ENCODE data around the gene CCDC33. TPM values are rescaled to one million over a fixed set of nuclear protein-coding genes. Genes with fewer than 3 reads are reported as not detected.

Gene CCDC33
- total RNA-seq, 1 experiment from 2014 or later: 10.6 TPM

DNA sequence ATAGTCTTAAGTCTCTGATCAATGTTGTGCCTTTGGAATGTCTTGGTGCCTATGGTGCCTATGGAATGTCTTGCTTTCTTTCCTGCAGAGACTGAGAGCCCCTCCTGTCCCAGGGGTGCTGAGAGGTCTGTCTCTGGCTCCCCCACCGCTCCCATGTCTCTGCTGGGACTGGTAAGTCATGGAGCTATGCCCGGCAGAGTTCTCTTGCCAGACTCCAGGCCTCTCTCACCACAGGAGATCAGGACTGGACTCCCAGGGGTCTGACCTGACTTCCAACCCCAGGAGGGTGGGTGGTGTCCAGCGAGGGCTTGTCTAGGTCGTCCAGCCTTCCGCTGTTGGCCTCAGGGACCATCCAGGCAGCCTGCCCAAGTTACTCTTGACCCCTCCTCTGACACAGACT lies 145.4 kb downstream of the CCDC33 start (continued):
- TF ChIP-seq ATF3 (CRISPR knock-in tag; conservative IDR thresholded peaks at IDR 0.05) (no peak), ATF2 (CRISPR knock-in tag; IDR thresholded peaks at IDR 0.05; ENCODE audit: borderline replicate concordance, low read depth) (no peak), GABPB1 (CRISPR knock-in tag; IDR thresholded peaks at IDR 0.05) (no peak), ZNF219 (CRISPR knock-in tag; IDR thresholded peaks at IDR 0.05; ENCODE audit: borderline replicate concordance) (no peak), CBFB (CRISPR knock-in tag; IDR thresholded peaks at IDR 0.05; ENCODE audit: low read depth) (no peak)

DNA sequence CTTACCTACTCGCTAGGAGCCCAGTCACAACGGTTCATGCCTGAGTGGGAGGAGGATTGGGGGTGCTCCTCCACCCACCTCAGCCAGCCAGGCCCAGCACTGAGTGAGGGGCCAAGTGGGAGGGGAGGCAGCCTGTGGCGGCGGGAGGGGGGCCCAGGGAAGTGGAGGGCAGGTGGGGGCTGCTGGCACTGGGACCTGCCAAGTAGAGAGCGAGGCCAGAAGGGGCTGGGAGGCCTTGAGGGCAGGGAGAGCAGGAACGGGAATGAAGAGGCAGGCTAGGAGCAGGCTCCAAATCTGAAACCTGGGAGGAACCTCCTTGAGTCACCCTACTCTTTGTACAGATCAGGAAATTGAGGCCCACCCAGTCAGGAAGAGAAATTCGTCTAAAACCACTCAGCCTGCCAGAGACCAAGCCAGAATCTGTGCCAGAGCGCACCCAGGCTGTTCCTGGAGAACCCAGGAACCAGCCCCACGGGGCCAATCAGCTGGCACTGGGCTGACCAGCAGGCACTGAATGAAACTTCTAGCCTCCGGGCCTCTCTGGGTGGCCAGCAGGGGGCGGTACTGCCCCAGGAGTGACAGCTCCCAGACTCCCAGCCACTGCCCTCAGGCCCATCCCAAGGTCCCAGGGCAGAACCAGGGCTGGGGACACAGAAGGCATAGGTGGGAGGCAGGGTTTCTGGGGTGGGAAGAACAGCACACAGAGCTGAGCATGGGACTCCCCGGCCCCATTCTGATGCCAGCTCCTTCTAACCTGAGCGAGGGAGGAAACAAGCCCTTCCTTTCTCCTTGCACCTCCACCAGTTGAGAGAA lies 146.1 kb downstream of the CCDC33 start:
- DNase-seq (ENCODE audit: low spot score): peak; percentile 95
- TF ChIP-seq E2F4 (CRISPR knock-in tag; IDR thresholded peaks at IDR 0.05; ENCODE audit: borderline replicate concordance, low read depth) (no peak), SMAD3 (CRISPR knock-in tag; IDR thresholded peaks at IDR 0.05; ENCODE audit: borderline replicate concordance) (peak; percentile 54; the same call in 1 of the 2 replicates), ZSCAN18 (CRISPR knock-in tag; IDR thresholded peaks at IDR 0.05) (no peak), CTCF (IDR thresholded peaks at IDR 0.05) (peak; percentile 95), NFYB (CRISPR knock-in tag; conservative IDR thresholded peaks at IDR 0.05; ENCODE audit: low read depth) (peak; percentile 34), GABPB1 (CRISPR knock-in tag; IDR thresholded peaks at IDR 0.05) (no peak), ZNF396 (CRISPR knock-in tag; IDR thresholded peaks at IDR 0.05; ENCODE audit: borderline replicate concordance) (no peak), ZNF512 (CRISPR knock-in tag; IDR thresholded peaks at IDR 0.05; ENCODE audit: borderline replicate concordance) (no peak)
- Mint-ChIP-seq H3K4me1 (peaks cover 12% of the 10 kb centered on the region), H3K4me3 (no peak overlapping the region), H3K27ac (no peak overlapping the region), H3K27me3 (ENCODE audit: low read depth) (no peaks in the 10 kb centered on the region; the same call in 1 of the 2 replicates), H3K9me3 (no peaks in the 10 kb centered on the region), H3K36me3 (no peaks in the 10 kb centered on the region)
- ChIA-PET POLR2A (interaction anchor here (1.1 kb wide), 2 partner anchors 61 to 79 kb away, joined by 3 to 4 read pairs; partner anchors contain the start of gene UBL7), CTCF (interaction anchor here (0.6 to 2.4 kb wide), 49 partner anchors 9 to 409 kb away, joined by 3 to 136 read pairs (median 4); partner anchors contain the start of genes ARID3B, CYP11A1, SEMA7A and UBL7)
- ATAC-seq: peak; percentile 93

- TF ChIP-seq NFATC4 (CRISPR knock-in tag; IDR thresholded peaks at IDR 0.05): no peak
- TF ChIP-seq TP53 (CRISPR knock-in tag; IDR thresholded peaks at IDR 0.05): no peak
- TF ChIP-seq ZNF396 (CRISPR knock-in tag; IDR thresholded peaks at IDR 0.05; ENCODE audit: borderline replicate concordance): no peak
- ChIA-PET POLR2A (no interaction called here), CTCF (interaction anchor here (0.7 to 4.2 kb wide), 12 partner anchors 10 to 385 kb away, joined by 3 to 136 read pairs (median 10); partner anchors contain the start of genes ARID3B, SEMA7A and UBL7)
- ATAC-seq: no peak
- Mint-ChIP-seq H3K4me3 (no peak overlapping the region), H3K27me3 (ENCODE audit: low read depth) (no peaks in the 10 kb centered on the region), H3K9me3 (no peaks in the 10 kb centered on the region), H3K36me3 (no peaks in the 10 kb centered on the region), H3K4me1 (peaks cover 12% of the 10 kb centered on the region), H3K27ac (no peak overlapping the region)
- DNase-seq (ENCODE audit: low spot score): no peak
These were observed 147.2 kb downstream of the CCDC33 start for GRCh38 chr15:74383286-74383685.

Data from WTC11 (cell line).